HG02623 (cell line): ENCODE measurements around the gene PTPRM.

Experiments
- ATAC-seq: cut with Tn5 transposase; IDR thresholded peaks from one replicate; pipeline ENCODE4 v1.9.1; 2021; ENCODE audit warnings: moderate library complexity; ENCODE audit not compliant: unreplicated experiment

PTPRM gene

DNA sequence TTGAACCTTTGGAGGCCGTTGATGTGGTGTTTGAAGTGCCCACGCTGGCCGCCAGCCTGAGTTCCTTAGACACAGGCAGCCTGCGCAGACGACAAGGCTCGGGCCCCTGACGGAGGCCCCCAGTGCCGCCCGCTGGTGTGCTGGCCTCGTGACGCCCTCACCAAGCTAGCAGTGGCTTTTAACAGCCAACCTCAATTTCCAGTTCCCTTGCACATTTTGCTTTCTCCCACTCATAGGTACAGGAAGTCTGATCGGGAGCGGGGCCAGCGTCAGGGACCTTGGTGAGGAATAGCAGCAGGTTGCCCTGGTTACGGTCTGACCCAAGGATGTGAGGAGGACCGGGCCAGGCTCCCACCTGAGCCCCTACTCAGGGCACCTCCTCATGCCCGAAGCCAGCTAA is 834.5 kb downstream of the PTPRM start:
- ATAC-seq = no peak

- ATAC-seq = no peak
Observed at GRCh38 chr18:8402237-8402636, 835.1 kb downstream of the PTPRM start.

DNA sequence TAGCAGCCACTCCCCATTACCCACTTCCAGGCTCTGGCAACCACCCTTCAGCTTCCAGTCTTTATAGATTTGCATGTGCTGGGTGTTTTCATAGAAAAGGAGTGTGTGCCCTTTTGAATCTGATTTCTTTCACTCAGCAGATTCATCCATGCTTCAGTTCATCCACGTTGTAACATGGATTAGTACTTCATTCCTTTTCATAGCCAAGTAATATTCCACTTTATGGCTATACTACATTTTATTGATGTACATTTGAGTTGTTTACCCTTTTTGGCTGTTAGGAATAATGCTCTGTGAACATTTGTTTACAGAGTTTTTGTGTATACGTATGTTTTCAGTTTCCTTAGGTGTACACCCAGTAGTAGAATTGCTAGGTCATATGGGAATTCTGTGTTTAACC is 836.6 kb downstream of the PTPRM start:
- ATAC-seq = no peak

DNA sequence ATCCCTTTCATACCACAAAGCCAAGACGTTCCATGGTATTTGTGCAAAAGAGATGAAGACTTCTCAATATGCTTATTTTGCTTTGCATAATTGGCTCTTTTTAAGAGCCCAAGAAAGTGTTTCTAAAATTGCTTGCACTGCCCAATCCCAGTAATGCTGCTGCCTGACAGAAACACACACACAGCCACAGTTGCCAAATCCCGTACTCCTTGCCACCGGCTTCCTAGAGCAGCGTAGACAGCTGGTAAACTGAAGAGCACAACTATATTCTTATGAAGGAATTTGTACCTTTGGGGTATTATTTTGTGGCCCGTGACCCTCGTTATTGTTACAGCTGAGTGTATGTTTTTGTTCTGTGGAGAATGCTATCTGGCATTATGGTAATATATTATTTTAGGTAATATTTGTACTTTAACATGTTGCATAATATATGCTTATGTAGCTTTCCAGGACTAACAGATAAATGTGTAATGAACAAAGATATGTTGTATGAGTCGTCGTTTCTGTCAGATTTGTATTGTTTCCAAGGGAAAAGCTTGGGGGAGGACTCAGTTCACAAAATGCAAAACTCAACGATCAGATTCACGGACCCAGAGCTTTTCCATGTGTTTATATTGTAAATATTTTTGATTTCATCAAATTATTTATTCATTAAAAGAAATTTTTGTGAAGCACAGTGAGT is 839.2 kb downstream of the PTPRM start:
- ATAC-seq = no peak

GRCh38 chr18:8406868-8407250 is 839.7 kb downstream of the PTPRM start:
- no peak for ATAC-seq

DNA sequence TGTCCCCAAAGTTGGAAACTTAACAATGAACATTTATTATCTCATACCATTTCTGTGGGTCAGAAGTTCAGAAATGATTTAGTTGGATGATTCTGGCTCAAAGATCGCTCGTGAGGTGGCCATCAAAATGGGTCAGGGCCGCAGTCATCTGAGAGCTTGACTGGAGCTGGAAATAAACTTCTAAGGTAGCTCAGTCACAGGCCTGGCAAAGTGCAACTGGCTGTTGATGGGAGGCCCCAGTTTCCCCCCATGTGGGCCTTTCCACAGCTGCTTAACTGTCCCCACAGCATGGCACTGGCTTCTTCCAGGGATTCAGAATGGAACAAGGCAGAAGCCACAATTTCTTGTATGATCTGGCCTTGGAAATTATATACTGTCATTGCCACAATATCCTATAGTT is 842.0 kb downstream of the PTPRM start:
- ATAC-seq = no peak

- no peak for ATAC-seq
Observed at GRCh38 chr18:8411492-8411891, 844.4 kb downstream of the PTPRM start.

GRCh38 chr18:8412117-8412516 is 845.0 kb downstream of the PTPRM start:
- no peak for ATAC-seq

- no peak for ATAC-seq
Observed at GRCh38 chr18:8413189-8413588, 846.1 kb downstream of the PTPRM start.

- ATAC-seq = no peak
Observed at GRCh38 chr18:8413751-8414150, 846.6 kb downstream of the PTPRM start.

GRCh38 chr18:8416212-8417019 is 849.3 kb downstream of the PTPRM start:
- no peak for ATAC-seq

- ATAC-seq = no peak
Observed at GRCh38 chr18:8422391-8422790, 855.3 kb downstream of the PTPRM start.

DNA sequence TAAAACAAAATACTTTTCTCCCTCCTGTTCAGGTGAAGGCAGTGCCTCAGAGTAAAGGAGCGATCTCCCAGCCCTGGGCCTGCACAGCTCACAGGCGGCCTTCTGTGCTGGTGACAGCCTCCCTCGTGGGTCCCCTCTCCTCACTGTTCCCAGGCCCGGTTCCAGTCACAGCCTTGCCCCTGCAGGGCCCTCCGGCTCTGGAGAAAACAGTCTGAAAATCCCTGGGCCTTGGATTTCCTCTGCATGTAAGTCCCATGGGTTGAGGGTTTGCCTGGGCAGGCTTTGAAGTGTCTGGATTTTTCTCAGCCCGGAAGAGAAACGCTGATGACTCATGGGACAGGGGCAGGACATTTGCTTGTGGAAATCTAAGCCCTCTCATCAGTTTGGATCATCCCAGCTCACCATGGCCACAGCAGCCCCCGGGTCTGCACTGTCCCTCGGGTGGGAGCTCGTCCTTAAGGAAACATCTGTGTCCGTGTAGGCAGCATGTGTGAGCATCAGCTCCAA is 856.0 kb downstream of the PTPRM start:
- no peak for ATAC-seq

GRCh38 chr18:8424481-8424880 is 857.4 kb downstream of the PTPRM start:
- no peak for ATAC-seq

DNA sequence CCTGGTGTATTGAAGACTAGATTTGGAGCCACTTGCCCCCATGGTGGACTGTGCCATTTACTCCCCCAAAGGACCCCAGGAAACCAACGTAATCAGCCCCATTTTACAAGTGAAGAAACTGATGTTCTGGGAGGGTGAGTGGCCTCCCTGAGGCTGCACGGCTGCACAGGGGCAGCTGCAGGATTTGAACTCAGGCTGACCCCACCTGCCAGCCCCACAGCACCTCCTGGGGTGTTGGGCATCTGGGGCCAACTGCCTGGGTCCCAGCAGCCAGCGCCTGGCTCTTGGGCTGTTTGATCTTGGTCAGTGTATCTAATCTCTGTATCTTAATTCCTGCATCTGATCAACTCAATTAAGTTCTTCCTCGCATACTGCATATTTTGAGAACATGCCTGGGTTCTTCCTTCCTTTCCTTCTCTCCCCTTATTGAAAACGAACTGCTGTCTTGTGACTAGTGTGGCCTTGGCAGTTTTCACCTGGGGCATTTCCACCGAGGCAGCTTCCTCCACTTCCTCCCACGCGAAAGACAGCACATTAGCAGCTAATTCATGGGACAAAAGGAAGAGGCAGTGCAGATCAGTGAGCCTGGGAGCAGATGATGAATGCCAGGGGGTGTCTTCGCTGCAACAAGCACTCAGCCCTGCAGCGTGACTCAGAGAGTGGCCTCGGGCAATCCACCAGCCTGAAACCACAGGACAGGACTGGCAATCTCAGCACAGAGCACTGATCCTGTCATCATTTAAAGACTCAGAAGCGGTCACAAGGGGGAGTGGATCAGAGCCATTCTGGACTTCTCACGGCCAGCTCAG is 858.0 kb downstream of the PTPRM start:
- no peak for ATAC-seq

GRCh38 chr18:8426401-8426800 is 859.3 kb downstream of the PTPRM start:
- ATAC-seq = no peak

GRCh38 chr18:8427339-8427738 is 860.2 kb downstream of the PTPRM start:
- no peak for ATAC-seq

DNA sequence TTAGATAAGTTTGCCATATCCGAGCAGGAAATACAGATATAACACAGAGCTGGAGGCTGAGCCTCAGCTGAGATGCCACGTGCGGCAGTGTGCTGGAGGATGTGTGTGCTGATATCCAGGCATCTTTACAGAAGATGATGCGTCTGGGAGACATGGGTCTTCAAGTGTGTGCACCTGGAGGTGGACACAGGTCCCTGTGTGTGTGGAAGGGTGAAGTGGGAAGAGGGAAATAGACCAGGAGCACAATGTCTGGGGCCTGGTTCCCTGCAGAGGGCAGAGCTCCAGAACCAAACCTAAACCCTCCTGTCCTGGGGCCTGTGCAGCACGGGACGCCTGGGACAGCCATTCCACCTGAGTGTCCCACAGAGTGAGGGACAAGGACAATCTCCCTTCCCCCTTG is 861.8 kb downstream of the PTPRM start:
- ATAC-seq = no peak

GRCh38 chr18:8431036-8431435 is 863.9 kb downstream of the PTPRM start:
- no peak for ATAC-seq

DNA sequence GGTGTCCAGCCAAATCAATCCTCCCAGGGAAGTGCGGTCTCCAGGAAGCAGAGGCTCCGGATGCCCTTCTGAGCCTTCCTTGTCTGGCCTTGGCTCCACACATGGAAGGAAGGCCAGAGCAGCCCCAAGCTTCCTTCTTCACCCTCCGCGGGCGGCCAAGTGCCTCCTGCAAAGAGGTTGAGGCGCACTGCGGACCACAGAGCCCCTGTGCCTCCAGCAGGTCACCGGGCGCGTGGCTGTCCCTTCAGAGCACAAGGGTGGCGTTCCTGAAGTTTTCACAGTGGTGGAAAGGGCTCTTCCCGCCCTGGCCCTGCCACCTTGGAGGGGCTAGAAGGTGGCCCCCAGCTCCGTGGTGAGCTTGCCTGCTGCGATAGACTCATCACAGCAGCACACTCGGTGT is 866.2 kb downstream of the PTPRM start:
- ATAC-seq = no peak

- ATAC-seq = no peak
Observed at GRCh38 chr18:8433771-8434170, 866.7 kb downstream of the PTPRM start.

GRCh38 chr18:8435376-8435775 is 868.3 kb downstream of the PTPRM start:
- no peak for ATAC-seq
